GM20000 (cell line): ENCODE data around the gene LURAP1L.

Experiments used
- DNase-seq: peaks from one replicate; pipeline ENCODE4 v3.0.0; 2012; ENCODE audit warnings: low spot score
- CTCF ChIP-seq: IDR thresholded peaks from 2 replicates; pipeline ENCODE4 v1.5.1; 2012; ENCODE audit warnings: mild to moderate bottlenecking, control low read depth; ENCODE audit errors: extremely low read depth, missing control alignments

The LURAP1L gene, protein sequence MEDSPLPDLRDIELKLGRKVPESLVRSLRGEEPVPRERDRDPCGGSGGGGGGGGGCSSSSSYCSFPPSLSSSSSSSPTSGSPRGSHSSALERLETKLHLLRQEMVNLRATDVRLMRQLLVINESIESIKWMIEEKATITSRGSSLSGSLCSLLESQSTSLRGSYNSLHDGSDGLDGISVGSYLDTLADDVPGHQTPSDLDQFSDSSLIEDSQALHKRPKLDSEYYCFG

DNA sequence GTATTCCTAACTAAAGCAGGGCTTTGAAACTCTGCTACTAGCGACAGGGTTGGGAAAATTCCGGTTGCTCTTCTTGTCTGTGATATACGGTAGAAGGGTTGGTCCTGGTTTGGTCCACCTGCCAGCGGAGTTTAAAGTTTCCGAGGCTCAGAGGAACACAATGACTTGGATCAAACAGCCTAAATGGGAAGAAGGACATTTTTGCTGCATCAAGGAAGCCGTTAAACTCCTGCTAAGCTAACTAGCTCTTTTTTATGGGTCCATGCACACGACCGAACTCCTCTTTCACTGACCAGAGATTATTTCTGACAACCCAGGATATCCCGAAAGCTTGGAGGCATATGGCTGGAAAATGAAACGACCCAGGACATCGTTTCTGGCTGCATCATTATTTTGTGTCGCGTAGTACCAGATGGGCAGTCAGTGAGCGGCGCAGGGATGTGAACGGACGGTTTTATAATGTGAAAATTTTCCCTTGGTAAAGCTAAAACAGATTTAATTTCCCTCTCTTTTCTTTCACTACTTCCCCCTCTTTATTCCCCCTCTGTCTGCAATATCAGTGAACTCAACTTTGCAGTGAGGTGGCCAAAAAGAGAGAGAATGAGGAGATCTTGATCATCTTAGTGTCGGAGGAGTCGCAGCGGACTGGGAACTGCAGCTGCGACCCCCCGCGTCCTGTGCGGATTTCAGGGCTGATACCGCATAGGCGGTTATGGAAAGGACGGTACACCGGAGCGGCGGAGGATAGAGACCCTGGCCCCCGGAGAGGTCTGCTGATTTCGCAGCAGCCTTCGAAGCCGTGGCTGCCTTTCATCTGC lies at the start of gene LURAP1L:
Gene LURAP1L, plus strand, starts transcription at position 160 of the 818 bp plus-strand sequence. CDS start 696 bp downstream, outside the sequence.
- no peak for TF ChIP-seq CTCF
- peak; percentile 30 for DNase-seq

- no peak for TF ChIP-seq CTCF
- DNase-seq = no peak
Observed at GRCh38 chr9:12726795-12727194, 48.0 kb upstream of the LURAP1L start.

DNA sequence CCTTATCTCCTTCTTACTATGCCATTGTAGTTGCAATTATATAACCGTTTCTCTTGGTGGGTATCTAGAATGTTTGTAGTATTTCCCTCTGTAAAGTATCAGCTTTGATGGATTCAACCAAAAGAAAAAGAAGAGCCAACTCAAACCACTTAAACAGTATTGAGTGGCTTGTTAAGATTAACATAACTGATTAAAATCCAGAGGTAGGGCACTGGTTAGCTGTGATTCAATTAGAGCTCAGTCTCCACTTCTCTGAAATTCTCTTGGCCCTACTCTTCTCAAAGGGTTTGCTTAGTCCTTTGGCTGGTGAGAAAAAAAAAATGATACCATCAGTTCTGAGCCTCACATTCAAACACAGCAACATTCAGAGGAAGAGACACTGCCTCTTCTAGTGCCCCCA lies 44.6 kb upstream of the LURAP1L start:
- TF ChIP-seq CTCF = no peak
- DNase-seq = no peak

GRCh38 chr9:12730927-12731326 lies 43.9 kb upstream of the LURAP1L start:
- no peak for DNase-seq
- TF ChIP-seq CTCF = no peak

DNA sequence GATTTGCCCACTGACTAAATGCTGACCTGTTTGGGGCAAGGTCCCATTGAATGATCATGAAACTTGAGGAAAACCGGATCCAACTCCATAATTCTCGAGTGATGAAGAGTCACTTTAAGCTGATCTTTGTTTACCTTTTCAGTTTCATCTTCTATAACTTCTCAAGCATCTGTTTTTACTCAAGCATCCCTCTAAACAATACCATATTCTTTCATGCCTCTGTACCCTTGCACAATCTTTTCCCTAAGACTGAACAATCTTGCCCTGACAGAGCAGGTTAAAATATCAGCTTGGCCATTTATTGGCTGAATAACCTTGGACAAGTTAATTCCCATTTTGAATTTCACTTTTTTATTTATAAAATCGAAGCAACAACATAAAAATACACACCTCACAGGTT lies 41.8 kb upstream of the LURAP1L start:
- TF ChIP-seq CTCF = no peak
- DNase-seq = no peak

GRCh38 chr9:12735665-12736064 lies 39.2 kb upstream of the LURAP1L start:
- peak; percentile 6 for DNase-seq
- TF ChIP-seq CTCF = no peak

DNA sequence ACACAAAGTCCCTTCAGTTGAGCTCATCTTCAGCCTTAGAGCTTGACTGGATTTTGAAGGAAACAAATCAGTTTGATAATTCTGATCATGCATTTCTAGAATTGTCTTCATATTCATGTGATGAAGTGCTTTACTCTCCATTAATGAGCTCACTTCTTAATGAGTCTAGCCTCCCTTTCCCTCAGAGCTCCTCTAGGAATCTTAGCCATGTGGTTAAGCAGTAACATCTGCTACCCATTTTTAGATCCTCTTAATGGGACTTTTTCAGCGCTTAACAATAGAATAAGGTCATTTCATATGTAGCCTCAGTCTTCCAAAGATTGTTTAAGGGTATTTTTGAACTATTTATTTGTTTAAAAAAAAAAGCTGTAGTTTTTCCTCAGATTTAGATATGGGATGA lies 36.9 kb upstream of the LURAP1L start:
- no peak for DNase-seq
- no peak for TF ChIP-seq CTCF
